ENCODE data around the gene PRR5.
"Not testable (repeated sequence)": the region's sequence is repeated elsewhere in the genome, so short reads cannot be mapped to it uniquely, and the experiment has no call there.

Gene PRR5

GRCh38 chr22:44736581-44737405 lies 34.8 kb downstream of the PRR5 start:
- no peak for DNase-seq

DNA sequence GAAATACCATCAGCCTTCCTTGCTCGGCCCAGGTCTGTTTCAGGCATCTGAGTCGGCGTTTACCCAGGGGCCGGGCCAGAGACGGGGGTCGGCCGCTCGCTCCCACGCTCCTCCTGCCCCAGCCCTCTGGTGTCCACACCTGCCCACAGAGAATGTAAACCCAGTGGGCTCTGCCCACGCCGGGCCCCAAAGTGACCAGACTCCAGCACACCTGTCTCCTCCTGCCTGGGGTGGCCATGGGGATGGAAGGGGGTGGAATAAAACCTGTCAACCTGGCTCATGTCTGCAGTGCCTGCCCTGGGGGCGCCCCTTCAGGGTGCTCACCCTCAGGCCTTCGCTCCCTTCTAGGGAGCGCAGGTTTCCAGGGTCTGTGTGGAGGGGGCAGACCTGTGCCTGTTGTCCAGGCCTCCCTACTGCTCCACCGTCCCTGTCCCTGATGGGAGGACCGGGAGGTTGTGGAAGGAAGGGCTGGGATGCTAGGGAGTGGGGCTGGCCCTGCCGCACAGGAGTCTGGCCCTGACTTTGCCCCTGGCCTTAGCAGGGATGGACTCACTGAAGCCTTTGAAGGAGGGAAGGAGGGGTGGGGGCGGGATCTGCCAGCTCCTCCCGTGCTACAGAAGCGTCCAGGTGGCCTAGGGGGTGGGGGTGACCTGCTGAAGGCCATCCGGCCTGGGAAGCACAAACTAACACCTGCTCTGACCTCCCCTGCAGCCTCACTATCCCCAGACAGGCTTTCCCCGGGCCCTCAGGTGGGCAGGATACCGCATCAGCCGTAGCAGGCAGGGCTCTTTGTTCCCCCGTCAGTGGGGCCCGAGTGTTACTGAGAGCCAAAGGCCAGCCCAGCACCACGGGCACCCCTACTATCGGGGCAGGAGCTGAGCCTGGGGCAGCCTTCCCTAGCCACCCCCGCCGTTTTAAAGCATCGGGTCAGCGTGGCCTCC lies 35.7 kb downstream of the PRR5 start:
- no peak for DNase-seq

GRCh38 chr22:44738347-44738715 lies 36.3 kb downstream of the PRR5 start:
- no peak for DNase-seq

DNA sequence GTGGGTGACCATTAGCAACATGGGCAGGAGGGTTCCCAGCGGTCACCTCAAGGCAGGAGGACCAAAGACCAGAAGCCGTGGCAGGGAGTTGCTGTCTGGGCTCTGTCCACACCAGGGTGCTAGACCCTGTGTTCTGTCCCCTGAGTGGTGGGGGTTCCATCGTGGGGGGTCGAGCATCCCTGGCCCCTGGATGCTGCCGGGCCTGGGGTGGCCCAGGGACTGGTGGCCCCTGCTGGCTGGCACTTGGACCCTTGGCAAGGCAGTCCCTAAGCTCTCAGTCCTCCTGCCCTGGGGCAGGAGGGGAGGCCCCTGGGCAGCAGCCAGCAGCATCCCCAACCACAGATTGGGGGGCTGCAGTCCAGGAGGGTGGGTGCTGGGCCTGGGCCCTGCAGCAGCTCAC lies 37.0 kb downstream of the PRR5 start:
- DNase-seq, result no peak

DNA sequence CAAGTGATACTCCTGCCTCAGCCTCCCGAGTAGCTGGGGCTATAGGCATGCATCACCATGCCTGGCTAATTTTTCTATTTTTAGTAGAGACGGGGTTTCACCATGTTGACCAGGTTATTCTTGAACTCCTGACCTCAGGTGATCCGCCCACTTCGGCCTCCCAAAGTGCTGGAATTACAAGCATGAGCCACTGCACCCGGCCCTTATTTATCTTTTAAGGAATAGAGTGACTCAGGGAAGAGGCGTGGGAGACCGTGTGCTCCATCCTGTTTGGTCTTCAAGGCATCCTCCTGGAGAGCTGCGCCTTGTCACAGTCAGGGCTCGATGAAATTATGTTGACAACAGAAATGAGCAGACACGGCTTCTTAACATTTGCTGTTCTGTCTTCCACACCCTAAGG lies 37.7 kb downstream of the PRR5 start:
- not testable (repeated sequence) for DNase-seq

- DNase-seq, result no peak
Observed at GRCh38 chr22:44740307-44740706, 38.3 kb downstream of the PRR5 start.

GRCh38 chr22:44741929-44742328 lies 39.9 kb downstream of the PRR5 start:
- no peak for DNase-seq

GRCh38 chr22:44743247-44743646 lies 41.2 kb downstream of the PRR5 start:
- no peak for DNase-seq

DNA sequence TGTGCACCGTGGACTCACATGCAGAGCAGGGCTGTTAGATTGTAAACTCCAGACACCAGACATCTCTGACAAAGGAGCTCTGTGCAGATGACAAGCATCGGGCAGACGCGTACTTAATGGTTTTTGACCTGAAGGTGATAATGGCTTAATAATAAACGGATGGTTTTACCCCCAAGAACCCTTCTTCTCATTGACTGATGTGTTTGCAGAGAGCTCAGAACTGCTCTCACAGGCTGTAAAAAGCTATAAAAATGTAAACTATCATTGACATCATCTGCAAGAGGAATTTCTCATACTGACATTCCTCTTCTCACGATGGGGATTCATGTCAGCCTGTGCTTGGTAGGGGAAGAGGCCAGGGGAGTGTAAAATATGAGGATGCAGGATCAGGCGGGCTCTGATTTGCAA lies 41.8 kb downstream of the PRR5 start:
- no peak for DNase-seq

GRCh38 chr22:44745853-44746789 lies 44.1 kb downstream of the PRR5 start:
- DNase-seq, result no peak

DNA sequence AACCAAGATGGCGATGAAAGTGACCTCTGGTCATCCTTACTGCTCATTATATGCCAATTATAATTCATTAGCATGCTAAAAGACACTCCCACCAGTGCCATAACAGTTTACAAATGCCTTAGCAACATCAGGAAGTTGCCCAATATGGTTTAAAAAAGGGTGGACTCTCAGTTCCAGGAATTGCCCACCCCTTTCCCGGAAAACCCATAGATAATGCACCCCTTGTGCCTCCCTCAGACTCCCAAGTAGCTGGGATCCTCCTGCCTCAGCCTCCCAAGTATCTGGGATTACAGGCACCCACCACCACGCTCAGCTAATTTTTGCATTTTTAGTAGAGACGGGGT lies 45.8 kb downstream of the PRR5 start:
- not testable (repeated sequence) for DNase-seq

- DNase-seq, result no peak
Observed at GRCh38 chr22:44748524-44748923, 46.5 kb downstream of the PRR5 start.

DNA sequence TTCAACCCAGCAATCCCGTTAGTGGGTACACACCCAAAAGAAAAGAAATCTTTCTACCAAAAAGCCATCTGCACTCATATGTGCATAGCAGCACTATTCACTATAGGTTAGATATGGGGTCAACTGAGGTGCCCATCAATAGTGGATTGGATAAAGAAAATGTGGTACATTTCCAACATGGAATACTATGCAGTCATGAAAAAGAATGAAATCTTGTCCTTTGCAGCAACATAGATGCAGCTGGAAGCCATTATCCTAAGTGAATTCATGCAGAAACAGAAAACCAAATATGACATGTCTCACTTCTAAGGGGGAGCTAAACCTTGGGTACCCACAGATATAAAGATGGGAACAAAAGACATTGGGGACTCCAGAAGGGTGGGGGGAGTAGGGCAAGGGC lies 48.5 kb downstream of the PRR5 start:
- no peak for DNase-seq

DNA sequence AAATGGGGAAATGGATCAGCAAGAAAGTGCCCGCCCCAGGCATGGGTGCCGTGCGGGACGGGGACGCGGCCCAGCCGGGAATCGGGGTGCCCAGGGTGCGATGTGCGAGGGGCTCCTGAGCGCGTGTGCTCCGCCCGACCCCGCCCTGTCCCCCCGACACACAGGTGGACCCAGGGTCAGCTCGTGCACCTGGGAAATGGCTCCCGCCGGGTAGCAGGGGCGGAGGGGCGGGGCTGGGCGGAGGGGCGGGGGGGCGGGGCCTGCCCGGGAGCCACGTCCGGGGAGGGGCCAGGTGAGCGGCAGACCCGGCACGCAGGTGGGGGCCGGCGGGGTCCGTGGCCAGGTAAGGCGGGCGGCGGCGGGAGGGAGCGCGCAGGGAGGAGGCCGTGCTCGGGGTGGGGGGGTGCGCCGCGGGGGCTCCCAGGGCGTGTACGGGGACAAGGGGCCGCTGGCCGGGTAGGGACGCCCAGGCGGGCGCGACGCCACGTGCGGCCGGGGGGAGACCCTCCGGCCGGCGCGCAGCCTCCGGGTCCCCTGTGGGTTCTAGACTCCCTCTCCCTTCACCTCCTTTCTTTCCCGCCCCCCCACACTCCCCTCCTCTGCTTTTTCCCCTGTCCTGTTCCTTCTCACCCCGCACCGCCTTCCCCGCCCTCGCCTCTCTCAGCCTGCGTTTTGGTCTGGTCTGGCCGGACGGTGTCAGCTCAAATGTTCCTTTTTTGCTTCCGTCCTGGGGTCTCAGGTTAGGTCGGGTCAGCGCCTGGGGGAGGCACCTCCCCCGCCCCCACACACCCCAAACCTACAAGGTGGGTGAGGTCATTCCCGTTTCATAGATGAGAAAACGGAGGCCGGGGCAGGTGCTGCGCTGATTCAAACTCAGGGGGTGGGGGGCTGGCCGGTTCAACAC lies 50.5 kb downstream of the PRR5 start, which contains the start of gene ARHGAP8:
ARHGAP8 (plus strand) TSS at position 291 of the 904 bp plus-strand sequence. CDS start 33,953 bp downstream, outside the sequence.
- no peak for DNase-seq

GRCh38 chr22:44753189-44754042 lies 51.4 kb downstream of the PRR5 start:
- no peak for DNase-seq

- no peak for DNase-seq
Observed at GRCh38 chr22:44754998-44755397, 53.0 kb downstream of the PRR5 start.

GRCh38 chr22:44755417-44755816 lies 53.4 kb downstream of the PRR5 start:
- no peak for DNase-seq

GRCh38 chr22:44755956-44756361 lies 54.0 kb downstream of the PRR5 start:
- DNase-seq, result no peak

DNA sequence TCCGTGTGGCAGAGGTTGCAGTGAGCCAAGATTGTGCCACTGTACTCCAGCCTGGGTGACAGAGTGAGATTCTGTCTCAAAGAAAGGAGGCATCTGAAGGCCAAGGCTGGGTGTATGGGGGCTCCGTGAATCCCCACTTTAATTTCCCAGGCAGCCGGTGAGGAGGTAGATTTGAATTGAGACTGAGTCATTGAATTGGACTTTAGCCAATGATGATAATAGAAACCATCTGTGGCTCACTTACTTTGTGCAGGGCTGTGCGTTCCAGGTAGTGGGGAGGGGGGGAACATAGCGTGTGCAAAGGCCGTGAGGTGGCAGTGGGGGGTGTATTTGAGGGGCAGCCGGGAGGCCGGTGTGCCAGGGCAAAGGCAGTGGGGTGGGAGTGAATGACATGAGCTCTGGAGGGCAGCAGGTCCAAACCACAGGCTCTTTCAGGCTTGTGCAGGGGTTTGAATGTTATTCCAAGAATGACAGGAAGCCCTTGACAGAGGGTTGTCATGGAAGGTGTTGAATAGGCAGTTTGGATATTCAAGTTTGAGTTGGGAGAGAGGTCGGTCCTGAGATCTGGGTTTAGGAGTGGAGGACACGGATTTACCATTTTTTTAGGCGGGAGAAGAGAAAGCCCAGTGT lies 56.5 kb downstream of the PRR5 start:
- no peak for DNase-seq

- no peak for DNase-seq
Observed at GRCh38 chr22:44759001-44759400, 57.0 kb downstream of the PRR5 start.
